Vagina (tissue), 2 donors: ENCODE measurements around the gene RTF2. TPM values are rescaled to one million over a fixed set of nuclear protein-coding genes. Genes with fewer than 3 reads are reported as not detected.
A peak's percentile ranks its signal among the peaks of the same experiment; 100 is the strongest.

Source experiments
- DNase-seq, 2 donors: peaks; one replicate each; pipeline ENCODE4 v3.0.0-alpha.2; 2017; ENCODE audit errors: extremely low spot score in 2 of 2
- H3K27ac ChIP-seq: fragments of 200-600 bp; sonication (generic); one replicate; pipeline ENCODE4 v1.5.1; 2019
- H3K27me3 ChIP-seq: fragments of 200-600 bp; sonication (generic); one replicate; pipeline ENCODE4 v1.5.1; 2019
- H3K36me3 ChIP-seq, 2 donors: fragments of 200-600 bp; sonication (generic); one replicate each; pipeline ENCODE4 v1.5.1; 2017 to 2019
- H3K4me1 ChIP-seq: fragments of 200-600 bp; sonication (generic); one replicate; pipeline ENCODE4 v1.5.1; 2019
- H3K4me3 ChIP-seq, 2 donors: fragments of 200-600 bp; sonication (generic); 1 replicate in 1 of 2; 2 replicates in 1 of 2; pipeline ENCODE4 v1.5.1; 2016 to 2019
- H3K9me3 ChIP-seq: fragments of 200-600 bp; sonication (generic); one replicate; pipeline ENCODE4 v1.5.1; 2019
- CTCF ChIP-seq, 3 experiments: fragments of 450-650 bp in 2 of 3; fragments of 200-600 bp in 1 of 3; sonication (generic) in 1 of 3; IDR thresholded peaks; one replicate each; pipeline ENCODE4 v1.5.1; 2017 to 2019; ENCODE audit warnings: antibody characterized with exemption in 3 of 3, mild to moderate bottlenecking in 2 of 3, moderate library complexity in 2 of 3
- POLR2A ChIP-seq, 2 donors: fragments of 450-650 bp; IDR thresholded peaks; one replicate each; pipeline ENCODE4 v1.6.1; 2017; ENCODE audit warnings: antibody characterized with exemption in 2 of 2, mild to moderate bottlenecking in 2 of 2, moderate library complexity in 2 of 2
- POLR2AphosphoS5 ChIP-seq, 2 donors: sonication (generic); formaldehyde crosslinking; IDR thresholded peaks; one replicate each; pipeline ENCODE4 v1.9.0; 2017; ENCODE audit warnings: antibody characterized with exemption in 2 of 2, mild to moderate bottlenecking in 2 of 2, low read depth in 1 of 2; ENCODE audit not compliant: insufficient read depth in 1 of 2
- intact Hi-C: fragments of 100-400 bp; cut with DNase I; formaldehyde crosslinking; loops from one replicate; pipeline ENCODE4 v1.15.1; 2023
- small RNA-seq: library from RNA; depleted of rRNA; stranded (forward); fragments of <200 nt; gene quantifications from one replicate; pipeline ENCODE3, GENCODE V24; 2016
- total RNA-seq: library from RNA; depleted of rRNA; stranded (reverse); fragments of >200 nt; gene quantifications from one replicate; pipeline ENCODE4 v1.2.3, GENCODE V29; 2016

RTF2 gene
- total RNA-seq, 1 donor from 2014 or later: 47.1 TPM

- intact Hi-C loops: no loop called here
- H3K4me1 ChIP-seq: no peaks in the 10 kb centered on the region
- no peak overlapping the region for H3K4me3 ChIP-seq
- H3K27ac ChIP-seq: no peak overlapping the region
- TF ChIP-seq CTCF (IDR thresholded peaks at IDR 0.05): no peak
- no peak for TF ChIP-seq POLR2A (IDR thresholded peaks at IDR 0.05)
- TF ChIP-seq POLR2AphosphoS5 (IDR thresholded peaks at IDR 0.05; ENCODE audit: insufficient read depth in 1 of 2, low read depth in 1 of 2): no peak
- H3K36me3 ChIP-seq: no peaks in the 10 kb centered on the region
- no peak for DNase-seq
- no peaks in the 10 kb centered on the region for H3K9me3 ChIP-seq
- no peaks in the 10 kb centered on the region for H3K27me3 ChIP-seq
Measured at GRCh38 chr20:56565511-56565910, 97.1 kb downstream of the RTF2 start.

GRCh38 chr20:56566621-56567020 is 98.2 kb downstream of the RTF2 start:
- Histone ChIP-seq H3K4me1 (no peaks in the 10 kb centered on the region), H3K9me3 (no peaks in the 10 kb centered on the region), H3K36me3 (no peaks in the 10 kb centered on the region), H3K4me3 (no peak overlapping the region), H3K27me3 (no peaks in the 10 kb centered on the region), H3K27ac (no peak overlapping the region)
- DNase-seq: no peak
- intact Hi-C loops: no loop called here
- peak in 1 of 2 donors; percentile 38 for TF ChIP-seq POLR2AphosphoS5 (IDR thresholded peaks at IDR 0.05; ENCODE audit: insufficient read depth in 1 of 2, low read depth in 1 of 2)
- no peak for TF ChIP-seq POLR2A (IDR thresholded peaks at IDR 0.05)

Small RNA genes within 50 kb of the gene (small RNA-seq; reads per million reads assigned to genes)
- gene RPL39P: not detected

Other genes starting within 250 kb of the RTF2 start
- not detected for gene MC3R, start 219.9 kb upstream of the RTF2 start, total RNA-seq
- 46.4 TPM for gene FAM210B, start 109.7 kb upstream of the RTF2 start, total RNA-seq
- gene AURKA, start 76.4 kb upstream of the RTF2 start, total RNA-seq: 2.2 TPM
- 27.0 TPM for gene CSTF1, start 76.0 kb upstream of the RTF2 start, total RNA-seq
- gene CASS4, start 56.4 kb upstream of the RTF2 start, total RNA-seq: 0.74 TPM
- gene FAM209A, start 56.1 kb downstream of the RTF2 start, total RNA-seq: not detected
- gene FAM209B, start 64.6 kb downstream of the RTF2 start, total RNA-seq: not detected
- 20.6 TPM for gene TFAP2C, start 160.7 kb downstream of the RTF2 start, total RNA-seq